Bronchial epithelial cell (primary cell): Measurements from ENCODE around the gene NPLOC4. TPM values are rescaled to one million over a fixed set of nuclear protein-coding genes. Genes with fewer than 3 reads are reported as not detected.
"Not testable (repeated sequence)": the region's sequence is repeated elsewhere in the genome, so short reads cannot be mapped to it uniquely, and the experiment has no call there.

Experiments used
- DNase-seq: peaks from one replicate; pipeline ENCODE4 v3.0.0-alpha.2; 2010; ENCODE audit warnings: low read depth
- FAIRE-seq: peaks from 2 replicates; lab custom pipeline; 2011; peaks lifted over from hg19 to GRCh38; lab: Jason Lieb, UNC
- H3K27me3 ChIP-seq: 2 replicates; pipeline ENCODE4 v1.5.1; 2011; ENCODE audit warnings: low read length; ENCODE audit not compliant: control insufficient read depth, insufficient read depth
- H3K36me3 ChIP-seq: 2 replicates; pipeline ENCODE4 v1.5.1; 2011; ENCODE audit warnings: low read length; ENCODE audit not compliant: control insufficient read depth, insufficient read depth
- H3K4me3 ChIP-seq: 2 replicates; pipeline ENCODE4 v1.5.1; 2011; ENCODE audit warnings: mild to moderate bottlenecking, low read depth, low read length, control low read depth
- CTCF ChIP-seq: IDR thresholded peaks from 2 replicates; pipeline ENCODE4 v1.5.1; 2011; ENCODE audit warnings: mild to moderate bottlenecking, moderate library complexity, low read length, control low read depth, inconsistent platforms; ENCODE audit not compliant: insufficient read depth, severe bottlenecking
- total RNA-seq: library from RNA; depleted of rRNA; stranded (reverse); fragments of >200 nt; gene quantifications from 2 replicates; pipeline ENCODE4 v1.2.1, GENCODE V29; 2014

NPLOC4 gene
- total RNA-seq, 1 donor from 2014 or later = 60.0 TPM

GRCh38 chr17:81675515-81676221 lies 38.8 kb upstream of the NPLOC4 start:
- not testable (repeated sequence) for FAIRE-seq
- peaks cover 23% of the 10 kb centered on the region for H3K36me3 ChIP-seq
- peak; percentile 26 for DNase-seq

DNA sequence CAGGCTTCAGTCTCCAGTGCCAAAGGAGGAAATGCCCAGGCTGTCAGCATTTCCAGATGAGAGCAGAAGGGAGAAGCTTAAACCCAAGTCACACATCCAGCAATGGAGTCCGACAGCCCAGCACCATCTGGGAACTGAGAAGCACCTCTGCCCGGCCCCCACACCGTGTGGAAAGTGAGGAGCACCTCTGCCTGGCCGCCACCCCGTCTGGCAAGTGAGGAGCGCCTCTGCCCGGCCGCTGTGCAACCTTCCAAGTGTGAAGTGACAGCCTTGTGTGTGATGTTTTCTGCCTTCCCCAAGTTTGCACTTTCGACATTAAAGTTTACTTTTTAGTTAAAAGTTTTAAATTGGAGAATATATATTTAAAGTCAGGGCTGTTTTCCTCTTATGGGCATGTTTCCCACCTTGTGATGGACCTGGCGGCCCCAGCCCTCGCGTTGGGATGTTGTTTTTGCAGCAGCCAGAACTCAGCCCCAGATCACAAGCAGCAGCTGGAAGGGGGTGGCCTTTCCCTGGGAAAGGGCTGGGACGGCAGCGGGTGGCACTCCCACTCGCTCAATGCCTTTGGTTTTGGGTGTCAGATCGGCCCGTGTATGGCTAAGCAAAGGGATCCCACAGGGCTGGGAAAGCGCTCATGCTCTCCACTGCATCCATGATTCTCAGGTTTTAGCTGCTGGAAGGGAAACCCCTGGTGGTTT lies 36.8 kb upstream of the NPLOC4 start:
- DNase-seq (no peak), FAIRE-seq (no peak)
- no peak overlapping the region for H3K4me3 ChIP-seq
- no peaks in the 10 kb centered on the region for H3K27me3 ChIP-seq
- TF ChIP-seq CTCF = no peak
- peaks cover 34% of the 10 kb centered on the region for H3K36me3 ChIP-seq

More at GRCh38 chr17:81675515-81676221, 38.8 kb upstream of the NPLOC4 start:
- not testable (repeated sequence) for H3K4me3 ChIP-seq, H3K27me3 ChIP-seq
- TF ChIP-seq CTCF = peak; percentile 57

- Histone ChIP-seq H3K4me3 (no peak overlapping the region), H3K27me3 (no peaks in the 10 kb centered on the region), H3K36me3 (peaks cover 35% of the 10 kb centered on the region)
- no peak for TF ChIP-seq CTCF
- no peak for DNase-seq
- FAIRE-seq = no peak
Measured at GRCh38 chr17:81672954-81673353, 36.0 kb upstream of the NPLOC4 start.

GRCh38 chr17:81672504-81672903 lies 35.6 kb upstream of the NPLOC4 start:
- no peak for DNase-seq
- H3K27me3 ChIP-seq = no peaks in the 10 kb centered on the region
- H3K4me3 ChIP-seq = no peak overlapping the region
- peaks cover 35% of the 10 kb centered on the region for H3K36me3 ChIP-seq
- FAIRE-seq = no peak
- no peak for TF ChIP-seq CTCF

- TF ChIP-seq CTCF = peak; percentile 38
- FAIRE-seq (no peak), DNase-seq (peak; percentile 52)
- Histone ChIP-seq H3K27me3 (no peaks in the 10 kb centered on the region), H3K36me3 (peaks cover 34% of the 10 kb centered on the region), H3K4me3 (no peak overlapping the region)
Measured at GRCh38 chr17:81667754-81668153, 30.8 kb upstream of the NPLOC4 start.
